ENCODE measurements around the gene ITGA5.

Gene ITGA5

GRCh38 chr12:54419088-54419887 lies at the start of gene ITGA5:
Gene ITGA5 (minus strand): TSS chr12:54419266. CDS start chr12:54419198, 68 bp downstream.
- no peak for FAIRE-seq

DNA sequence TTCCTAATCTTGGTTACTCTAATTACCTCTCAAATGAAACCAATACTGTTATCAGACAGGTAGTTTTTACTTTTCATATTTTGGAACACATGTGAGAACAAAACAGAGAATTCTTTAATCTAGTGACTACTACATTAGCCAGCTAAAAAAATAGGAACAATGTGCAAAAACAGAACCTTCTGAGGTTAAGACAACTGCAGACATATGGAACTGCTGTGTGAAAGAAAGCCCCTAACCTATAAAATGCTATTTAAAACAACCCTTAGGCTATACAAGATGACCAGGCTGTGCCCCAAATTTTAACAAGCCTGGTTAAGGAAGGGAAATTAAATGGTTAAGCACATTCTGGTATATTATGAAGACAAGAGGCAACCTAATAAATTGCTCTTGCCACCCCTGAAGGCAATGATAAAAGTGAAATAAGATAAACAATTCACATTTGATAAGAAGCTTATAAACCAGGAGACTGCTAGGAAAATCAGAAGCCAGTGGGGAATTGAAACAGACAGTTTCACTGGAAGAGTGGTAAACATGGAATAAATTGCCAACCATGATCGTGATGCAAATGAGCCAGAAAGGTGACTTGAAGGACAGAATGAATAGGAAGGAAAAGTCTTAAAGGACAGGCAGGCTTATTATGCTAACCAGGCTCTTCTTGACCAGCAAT lies 46.9 kb upstream of the ITGA5 start:
- no peak for FAIRE-seq

DNA sequence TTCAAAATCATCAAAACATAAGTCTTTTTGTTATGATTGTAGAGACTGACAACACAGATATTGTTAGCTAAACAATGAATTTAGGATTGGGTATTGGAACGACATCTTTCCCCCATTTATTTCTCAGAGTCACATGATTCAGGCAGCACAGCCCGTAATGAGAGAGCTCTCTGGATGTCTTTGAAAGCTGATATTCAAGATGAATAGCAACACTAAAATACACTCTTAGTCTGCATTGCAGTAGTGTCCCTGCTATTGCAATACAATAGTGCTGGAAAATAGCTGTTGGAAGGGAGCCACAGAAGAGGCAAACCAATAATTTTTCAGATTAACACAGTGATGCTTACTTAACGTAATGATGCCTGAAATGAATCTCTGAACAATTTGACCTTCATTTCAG lies 44.4 kb upstream of the ITGA5 start:
- no peak for FAIRE-seq

- no peak for FAIRE-seq
These were observed 44.0 kb upstream of the ITGA5 start for GRCh38 chr12:54463034-54463433.

- FAIRE-seq = no peak
These were observed 41.4 kb upstream of the ITGA5 start for GRCh38 chr12:54460317-54460923.

- no peak for FAIRE-seq
These were observed 40.3 kb upstream of the ITGA5 start for GRCh38 chr12:54459355-54459754.

DNA sequence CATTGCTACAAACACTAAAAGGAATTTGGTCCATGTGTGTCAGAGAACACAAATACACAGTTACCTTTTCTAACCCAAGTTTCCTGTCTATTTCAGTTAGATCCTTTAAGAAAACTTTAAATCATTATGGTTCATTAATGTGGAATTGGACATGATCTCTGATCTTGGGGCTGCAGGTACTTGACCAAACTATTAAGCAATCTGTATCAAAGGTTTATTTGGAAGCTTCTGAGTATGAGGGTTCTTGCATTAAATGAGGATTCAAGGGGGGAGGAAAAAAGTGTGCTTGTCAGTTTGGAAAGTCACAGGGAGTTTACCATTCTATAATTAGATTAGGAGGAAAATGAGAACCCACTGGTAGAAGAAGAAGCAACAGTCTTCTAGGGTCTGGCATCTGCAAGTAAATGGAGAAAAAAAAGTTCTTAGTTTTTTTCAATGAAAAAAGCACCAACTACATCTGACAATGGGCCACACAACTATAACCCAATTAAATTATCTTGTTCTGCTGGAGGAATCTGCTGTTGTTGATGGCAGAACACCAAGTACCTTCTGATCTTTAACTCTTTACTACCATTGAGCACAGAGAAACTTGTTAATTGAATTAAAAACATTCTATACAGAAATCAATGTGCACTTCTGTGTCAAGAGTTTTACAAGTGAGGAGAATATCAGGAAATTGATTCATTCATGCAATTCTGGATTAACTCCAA lies 36.8 kb upstream of the ITGA5 start:
- FAIRE-seq = no peak

- no peak for FAIRE-seq
These were observed 33.6 kb upstream of the ITGA5 start for GRCh38 chr12:54452628-54453027.

DNA sequence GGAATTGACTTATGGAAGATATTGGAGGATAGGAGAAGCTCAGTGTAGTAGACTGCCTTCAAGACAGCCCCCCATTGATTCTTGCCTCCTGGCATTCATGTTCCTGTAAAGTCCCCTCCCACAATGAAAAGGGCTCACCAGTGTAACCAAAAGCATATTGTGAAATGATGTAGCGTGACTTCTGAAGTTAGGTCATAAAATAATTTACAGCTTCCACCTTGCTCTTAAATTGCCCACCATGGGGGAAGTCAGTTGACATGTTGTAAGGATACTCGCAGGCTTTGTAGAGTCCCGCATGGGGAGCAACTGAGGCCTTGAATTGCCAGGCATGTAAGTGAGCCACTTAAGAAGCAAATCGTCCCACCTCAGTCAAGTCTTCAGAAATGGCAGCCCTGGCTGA lies 29.3 kb upstream of the ITGA5 start:
- no peak for FAIRE-seq

DNA sequence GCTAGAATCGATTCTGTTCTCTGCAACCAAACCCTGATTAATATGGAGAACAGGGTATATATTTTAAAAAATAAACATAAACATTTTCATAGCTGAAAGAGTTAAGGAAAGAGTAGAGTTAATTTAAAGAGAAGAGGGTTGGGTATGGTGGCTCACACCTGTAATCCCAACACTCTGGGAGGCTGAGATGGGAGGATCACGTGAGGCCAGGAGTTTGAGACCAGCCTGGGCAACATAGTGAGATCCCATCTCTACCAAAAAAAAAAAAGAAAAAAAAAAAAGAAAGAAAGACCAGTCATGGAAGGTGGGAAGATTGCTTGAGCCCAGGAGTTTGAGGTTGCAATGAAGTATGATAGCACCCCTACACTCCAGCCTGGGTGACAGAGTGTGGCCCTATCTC lies 28.9 kb upstream of the ITGA5 start:
- no peak for FAIRE-seq

DNA sequence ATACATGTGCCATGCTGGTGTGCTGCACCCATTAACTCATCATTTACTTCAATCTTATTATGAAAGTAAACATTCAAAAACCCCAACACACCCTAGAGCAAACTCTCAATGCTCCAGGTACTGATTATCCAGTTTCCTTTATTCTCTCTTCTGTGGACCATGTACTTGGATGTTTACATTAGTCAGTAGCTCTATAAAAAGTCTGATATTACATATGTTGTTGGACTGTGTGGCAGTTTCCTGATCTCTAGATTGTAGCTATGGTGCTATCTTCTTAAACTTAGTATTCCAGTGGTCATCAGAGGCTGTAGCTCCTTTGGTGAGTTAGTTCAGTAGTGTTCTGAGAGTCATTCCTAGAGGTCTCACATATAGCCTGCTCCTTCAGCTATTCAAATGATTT lies 25.1 kb upstream of the ITGA5 start:
- FAIRE-seq = no peak

DNA sequence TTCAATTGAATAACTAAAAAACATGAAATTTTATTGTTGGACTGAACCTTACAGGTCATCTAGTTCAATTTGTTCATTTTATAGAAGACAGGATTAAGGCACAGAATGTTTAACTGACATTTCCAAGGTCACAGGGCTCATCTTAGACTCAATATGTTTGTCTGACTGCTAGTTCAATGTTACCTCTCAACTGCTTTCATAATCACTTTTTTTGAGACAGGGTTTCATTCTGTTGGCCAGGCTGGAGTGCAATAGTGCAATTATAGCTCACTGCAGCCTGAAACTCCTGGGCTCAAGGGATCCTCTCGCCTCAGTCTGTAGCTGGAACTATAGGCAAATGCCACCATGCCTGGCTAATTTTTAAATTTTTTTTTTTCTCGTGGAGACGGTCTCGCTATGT lies 24.4 kb upstream of the ITGA5 start:
- no peak for FAIRE-seq

- FAIRE-seq = no peak
These were observed 23.9 kb upstream of the ITGA5 start for GRCh38 chr12:54442961-54443360.

- no peak for FAIRE-seq
These were observed 23.0 kb upstream of the ITGA5 start for GRCh38 chr12:54442099-54442498.

DNA sequence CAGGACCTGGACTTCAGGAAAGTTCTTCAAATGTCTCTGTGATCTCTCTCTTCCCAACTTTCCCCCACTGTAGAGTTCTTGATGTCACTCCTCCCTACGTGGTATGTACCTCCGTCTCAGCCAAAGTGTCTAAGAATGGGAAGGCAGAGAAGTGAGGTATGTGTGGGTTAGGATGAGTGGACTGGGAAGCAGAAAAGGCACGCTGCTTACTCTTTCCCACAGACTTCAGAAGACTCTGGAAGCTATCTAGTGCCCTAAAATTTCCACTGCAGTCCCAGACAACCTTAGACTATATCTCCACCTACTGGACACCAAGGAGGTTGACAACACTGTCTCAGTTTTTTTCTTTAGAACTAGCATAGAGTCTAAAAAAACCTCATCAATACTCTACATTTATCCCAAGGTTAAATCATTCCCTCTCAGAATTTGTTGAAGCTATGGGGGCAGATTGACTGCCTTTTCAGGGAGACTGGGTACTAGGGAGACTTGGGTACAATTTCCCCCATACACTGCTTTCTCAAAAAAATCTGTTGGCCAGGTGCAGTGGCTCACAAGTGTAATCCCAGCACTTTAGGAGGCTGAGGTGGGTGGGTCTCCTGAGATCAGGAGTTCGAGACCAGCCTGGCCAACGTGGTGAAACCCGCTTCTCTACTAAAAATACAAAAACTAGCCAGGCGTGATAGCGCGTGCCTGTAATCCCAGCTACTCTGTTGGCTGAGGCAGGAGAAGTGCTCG lies 20.6 kb upstream of the ITGA5 start:
- peak; percentile 45 for FAIRE-seq

DNA sequence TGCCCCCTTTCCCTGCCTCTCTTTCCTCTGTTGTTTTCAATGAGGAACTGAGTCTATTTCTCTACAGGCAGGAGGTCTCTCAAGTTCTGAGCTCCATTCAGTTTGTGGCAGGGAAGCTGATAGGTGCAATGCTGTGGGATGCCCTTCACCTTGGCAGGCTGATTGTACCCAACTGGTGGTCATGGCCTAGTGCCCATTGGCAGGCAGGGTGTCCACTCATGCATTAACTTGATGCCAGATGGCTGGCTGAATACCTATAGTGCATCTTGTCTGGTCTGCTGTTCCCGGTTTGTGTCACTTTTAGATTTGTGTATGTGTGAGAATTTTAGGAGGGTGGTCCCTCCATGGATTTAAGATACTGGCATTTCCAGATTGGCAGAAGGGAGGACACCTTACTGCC lies 20.0 kb upstream of the ITGA5 start:
- no peak for FAIRE-seq

GRCh38 chr12:54438517-54438916 lies 19.5 kb upstream of the ITGA5 start:
- FAIRE-seq = no peak

DNA sequence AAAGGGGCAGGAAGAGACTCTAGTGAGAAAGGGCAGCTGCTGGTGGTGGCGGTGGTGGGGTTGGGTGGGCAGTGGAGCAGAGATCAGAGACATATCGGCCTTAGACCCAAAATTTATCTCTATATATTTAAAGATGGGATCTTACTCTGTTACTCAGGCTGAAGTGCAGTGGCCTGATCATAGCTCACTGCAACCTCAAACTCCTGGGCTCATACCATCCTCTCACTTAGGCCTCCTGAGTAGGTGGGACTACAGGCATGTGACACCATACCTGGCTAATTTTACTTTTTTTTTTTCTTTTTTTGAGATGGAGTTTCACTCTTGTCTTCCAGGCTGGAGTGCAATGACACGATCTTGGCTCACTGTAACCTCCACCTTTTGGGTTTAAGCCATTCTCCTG lies 18.6 kb upstream of the ITGA5 start:
- FAIRE-seq = no peak

DNA sequence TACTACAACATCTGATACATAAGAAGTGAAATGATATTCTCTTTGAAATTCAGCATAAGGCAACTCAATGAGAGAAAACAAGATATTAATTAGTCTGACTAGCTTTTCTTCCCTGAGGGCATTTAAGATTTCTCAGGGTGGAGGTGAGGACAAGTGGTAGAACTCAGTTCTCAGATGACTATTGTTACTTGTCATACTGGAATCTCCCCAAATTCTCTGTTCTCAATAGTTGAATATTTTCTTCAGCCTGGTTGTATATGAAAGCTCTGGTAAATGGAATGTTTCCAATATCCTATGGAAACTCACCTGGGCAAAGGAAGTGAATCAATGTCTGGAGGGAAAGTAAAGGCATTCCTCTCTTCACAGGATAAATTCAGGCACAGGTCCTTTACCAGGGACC lies 18.2 kb upstream of the ITGA5 start:
- FAIRE-seq = no peak

DNA sequence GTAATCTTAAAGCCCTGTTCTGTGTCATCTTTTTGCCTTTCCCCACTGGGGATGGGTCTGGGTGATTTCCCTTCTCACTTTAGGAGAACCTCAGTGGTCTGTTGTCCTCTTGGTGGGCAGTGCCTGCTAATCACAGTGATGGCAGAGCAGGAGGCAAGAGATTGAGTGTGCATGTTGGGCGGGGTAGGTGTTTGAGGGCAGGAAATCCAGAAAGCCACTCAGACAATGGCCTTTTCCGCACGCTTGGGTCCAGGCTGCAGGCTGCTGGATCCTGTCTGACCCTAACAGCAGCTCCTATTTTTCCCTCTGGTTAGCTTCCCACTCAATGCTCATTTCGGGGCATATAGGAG lies 13.7 kb upstream of the ITGA5 start:
- no peak for FAIRE-seq

DNA sequence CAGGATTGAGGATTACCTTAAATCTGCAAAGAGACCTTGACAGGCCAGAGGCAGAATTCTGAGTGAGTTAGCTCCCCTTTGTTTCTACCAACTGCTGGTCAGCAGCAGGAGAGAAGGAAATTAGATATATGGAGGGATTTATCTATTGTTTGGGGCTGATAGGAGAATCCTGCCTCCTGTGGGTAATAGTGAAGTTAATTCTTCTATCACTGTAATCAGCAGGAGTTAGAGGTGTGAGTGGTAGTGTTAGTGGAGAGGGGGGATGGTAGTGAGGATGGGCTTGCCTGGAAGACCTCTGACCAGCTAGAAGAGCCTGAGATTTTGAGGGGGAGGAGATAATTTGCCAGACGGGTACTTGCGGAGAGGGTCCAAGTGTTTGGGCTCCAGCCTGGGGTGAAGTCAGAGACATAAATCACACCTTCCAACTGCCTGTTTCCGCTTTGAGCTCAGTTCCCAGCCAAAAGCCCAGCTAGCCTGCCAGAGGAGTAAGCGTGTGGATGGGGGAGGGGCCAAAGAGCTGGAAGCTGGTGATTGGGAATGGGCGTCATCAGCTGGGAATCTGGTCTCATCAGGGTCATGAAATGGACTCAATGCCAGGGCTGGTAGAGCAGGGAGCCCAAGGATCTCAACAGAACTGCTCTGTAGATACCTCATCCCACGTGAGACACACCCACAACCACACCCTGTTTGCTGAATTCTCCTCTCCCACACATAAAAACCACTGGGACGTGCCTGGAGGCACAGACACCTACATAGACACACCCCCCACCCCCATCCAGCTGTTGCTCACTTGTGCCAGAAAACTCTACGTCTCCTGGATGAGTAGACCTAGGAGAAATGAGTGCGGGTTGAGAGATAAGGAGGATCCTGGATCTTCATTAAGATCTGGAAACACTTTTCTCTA lies 13.1 kb upstream of the ITGA5 start:
- FAIRE-seq = no peak
